ENCODE data around the gene STK32C.

STK32C gene

GRCh38 chr10:132206806-132207535 is 100.8 kb downstream of the STK32C start:
- DNase-seq = no peak

GRCh38 chr10:132206377-132206745 is 101.4 kb downstream of the STK32C start:
- DNase-seq = no peak

- DNase-seq = no peak
Measured at GRCh38 chr10:132205650-132206376, 101.9 kb downstream of the STK32C start.

- DNase-seq = no peak
Measured at GRCh38 chr10:132204781-132205473, 102.8 kb downstream of the STK32C start.

- DNase-seq = no peak
Measured at GRCh38 chr10:132204078-132204780, 103.5 kb downstream of the STK32C start.

- no peak for DNase-seq
Measured at GRCh38 chr10:132203256-132204077, 104.3 kb downstream of the STK32C start.

- DNase-seq = no peak
Measured at GRCh38 chr10:132202070-132202970, 105.4 kb downstream of the STK32C start.

GRCh38 chr10:132201111-132201969 is 106.4 kb downstream of the STK32C start:
- DNase-seq = no peak

GRCh38 chr10:132200344-132201110 is 107.2 kb downstream of the STK32C start:
- DNase-seq = no peak

GRCh38 chr10:132199854-132200311 is 107.9 kb downstream of the STK32C start:
- DNase-seq = no peak

GRCh38 chr10:132199268-132199853 is 108.4 kb downstream of the STK32C start:
- DNase-seq = no peak

- no peak for DNase-seq
Measured at GRCh38 chr10:132198381-132199181, 109.2 kb downstream of the STK32C start.

- DNase-seq = no peak
Measured at GRCh38 chr10:132198068-132198370, 109.7 kb downstream of the STK32C start.

- DNase-seq = no peak
Measured at GRCh38 chr10:132197271-132198067, 110.3 kb downstream of the STK32C start.

- DNase-seq = no peak
Measured at GRCh38 chr10:132196178-132197113, 111.3 kb downstream of the STK32C start.
